Panc1 (cell line): ENCODE results near the gene NKAIN2. TPM values are rescaled to one million over a fixed set of nuclear protein-coding genes. Genes with fewer than 3 reads are reported as not detected.

Source experiments
- ATAC-seq: fragments of 200-7000 bp; cut with Tn5 transposase; 2 replicates; pipeline ENCODE4 v1.9.1; 2020; ENCODE audit warnings: mild to moderate bottlenecking, moderate library complexity
- BruUV-seq: library from RNA; stranded (reverse); fragments of 400-500 nt; replicated peaks from 2 replicates; lab custom pipeline; 2021; lab: Mats Ljungman, UMichigan
- CTCF ChIA-PET: fragments of 300-600 bp; sonication (Branson Sonifier 250); formaldehyde crosslinking; loops from one replicate; lab custom pipeline; 2022; ENCODE audit warnings: antibody characterized with exemption; lab: Charles Lee
- POLR2A ChIA-PET: fragments of 300-600 bp; sonication (Branson Sonifier 250); formaldehyde crosslinking; loops from one replicate; lab custom pipeline; 2022; ENCODE audit warnings: antibody characterized with exemption; lab: Charles Lee
- DNase-seq: peaks from one replicate; pipeline ENCODE4 v3.0.0-alpha.2; 2010; ENCODE audit warnings: low read depth, low spot score
- H3K27ac ChIP-seq: 2 replicates; pipeline ENCODE4 v1.5.1; 2011; ENCODE audit warnings: mild to moderate bottlenecking, low read length, inconsistent platforms
- H3K27me3 ChIP-seq: fragments of 200-500 bp; sonication (Bioruptor generic); 2 replicates; pipeline ENCODE4 v1.6.0; 2014; ENCODE audit warnings: low read length, inconsistent platforms; ENCODE audit not compliant: control insufficient read depth, insufficient read depth
- H3K36me3 ChIP-seq: fragments of 200-500 bp; sonication (Bioruptor generic); 2 replicates; pipeline ENCODE4 v1.5.1; 2014; ENCODE audit warnings: inconsistent platforms, mild to moderate bottlenecking, low read length, moderate library complexity; ENCODE audit not compliant: control insufficient read depth, insufficient read depth
- H3K4me1 ChIP-seq: 2 replicates; pipeline ENCODE4 v1.5.1; 2011; ENCODE audit warnings: inconsistent platforms, mild to moderate bottlenecking, low read length, moderate library complexity; ENCODE audit not compliant: control insufficient read depth, insufficient read depth
- H3K4me3 ChIP-seq, 2 experiments: 2 replicates each; pipeline ENCODE4 v1.5.1; 2011 to 2012; ENCODE audit warnings: low read depth in 2 of 2, low read length in 2 of 2, mild to moderate bottlenecking in 2 of 2, inconsistent platforms in 1 of 2, moderate library complexity in 1 of 2
- H3K9me3 ChIP-seq: fragments of 200-500 bp; sonication (Bioruptor generic); 2 replicates; pipeline ENCODE4 v1.5.1; 2014; ENCODE audit warnings: low read depth, mild to moderate bottlenecking, inconsistent platforms, low read length, moderate library complexity; ENCODE audit not compliant: control insufficient read depth, insufficient read depth
- CTCF ChIP-seq: fragments of 450-650 bp; IDR thresholded peaks from 2 replicates; pipeline ENCODE4 v1.5.1; 2017; ENCODE audit warnings: mild to moderate bottlenecking
- REST ChIP-seq, 2 experiments: IDR thresholded peaks; 2 replicates each; pipeline ENCODE4 v1.6.1; 2011 to 2012; ENCODE audit warnings: low read depth in 2 of 2, control low read depth in 1 of 2, low read length in 1 of 2, mild to moderate bottlenecking in 1 of 2, moderate library complexity in 1 of 2; ENCODE audit not compliant: insufficient read depth in 1 of 2
- SIN3A ChIP-seq: IDR thresholded peaks from 2 replicates; pipeline ENCODE4 v1.6.1; 2012; ENCODE audit warnings: low read depth, mild to moderate bottlenecking, low read length, moderate library complexity, borderline replicate concordance; ENCODE audit not compliant: insufficient read depth
- TCF7L2 ChIP-seq: IDR thresholded peaks from 2 replicates; pipeline ENCODE4 v1.6.1; 2011; ENCODE audit warnings: mild to moderate bottlenecking, low read depth, low read length, inconsistent platforms
- in situ Hi-C: cut with HindIII; loops from 2 replicates; pipeline ENCODE4 v1.10.0; 2016; ENCODE audit warnings: low sequenced_read_pairs, low pct_unique_long_range_greater_than_20kb
- intact Hi-C: fragments of 100-400 bp; cut with micrococcal nuclease; formaldehyde crosslinking; loops from one replicate; pipeline ENCODE4 v1.10.0; 2022; ENCODE audit not compliant: unreplicated experiment
- total RNA-seq: library from RNA; stranded (reverse); gene quantifications from one replicate; pipeline ENCODE4 v1.2.1, GENCODE V29; 2021; ENCODE audit not compliant: unreplicated experiment

The NKAIN2 gene
- total RNA-seq, 1 experiment from 2014 or later = 2.6 TPM

GRCh38 chr6:124539096-124539495 is 735.4 kb downstream of the NKAIN2 start:
- in situ Hi-C loops = no loop called here

GRCh38 chr6:124541573-124541972 is 737.9 kb downstream of the NKAIN2 start:
- Histone ChIP-seq H3K36me3 (no peaks in the 10 kb centered on the region), H3K4me3 (no peak overlapping the region), H3K4me1 (peaks cover 16% of the 10 kb centered on the region), H3K27ac (peak overlapping the region; percentile 86; the same call in 1 of the 2 replicates), H3K9me3 (peaks cover 18% of the 10 kb centered on the region; the same call in 1 of the 2 replicates), H3K27me3 (no peaks in the 10 kb centered on the region)
- in situ Hi-C loops = no loop called here
- no peak for DNase-seq
- no peak for TF ChIP-seq REST (IDR thresholded peaks at IDR 0.05; ENCODE audit: insufficient read depth in 1 of 2, low read depth in 2 of 2, low read length in 1 of 2)
- no peak for TF ChIP-seq SIN3A
- no peak for TF ChIP-seq TCF7L2
- no peak for TF ChIP-seq CTCF
- no peak for ATAC-seq
- ChIA-PET CTCF (no interaction called here), POLR2A (no interaction called here)
- no TSS peak for BruUV-seq
- intact Hi-C loops = no loop called here

More at GRCh38 chr6:124539096-124539495, 735.4 kb downstream of the NKAIN2 start:
- no peak overlapping the region for H3K4me3 ChIP-seq
- ATAC-seq (no peak), DNase-seq (no peak)
- ChIA-PET POLR2A (no interaction called here), CTCF (no interaction called here)
- H3K27me3 ChIP-seq = no peaks in the 10 kb centered on the region
- peaks cover 18% of the 10 kb centered on the region; the same call in 1 of the 2 replicates for H3K9me3 ChIP-seq
- no TSS peak for BruUV-seq
- intact Hi-C loops = loop anchor here (5.0 to 10.0 kb wide), 2 partner anchors 52 to 256 kb away; no protein-coding TSS in a partner anchor
- peak overlapping the region; percentile 99; the same call in 1 of the 2 replicates for H3K27ac ChIP-seq
- H3K4me1 ChIP-seq = peaks cover 35% of the 10 kb centered on the region
- H3K36me3 ChIP-seq = no peaks in the 10 kb centered on the region
- TF ChIP-seq CTCF (no peak), TCF7L2 (no peak)
